Measurements from ENCODE around the gene KRTAP9-8. TPM values are rescaled to one million over a fixed set of nuclear protein-coding genes. Genes with fewer than 3 reads are reported as not detected.
"Not testable (repeated sequence)": the region's sequence is repeated elsewhere in the genome, so short reads cannot be mapped to it uniquely, and the experiment has no call there.

KRTAP9-8 gene
- total RNA-seq, 1 experiment from 2014 or later = not detected

GRCh38 chr17:41255381-41256290 is 17.8 kb downstream of the KRTAP9-8 start, which contains the start of gene KRTAP9-9:
Gene KRTAP9-9 (plus strand): TSS chr17:41255384.
- not testable (repeated sequence) for DNase-seq (ENCODE audit: low spot score)

- no peak for DNase-seq (ENCODE audit: low spot score)
Measured at GRCh38 chr17:41256291-41256685, 18.5 kb downstream of the KRTAP9-8 start.

GRCh38 chr17:41258406-41258805 is 20.6 kb downstream of the KRTAP9-8 start:
- DNase-seq (ENCODE audit: low spot score) = no peak

GRCh38 chr17:41263212-41263611 is 25.4 kb downstream of the KRTAP9-8 start:
- DNase-seq (ENCODE audit: low spot score) = no peak

- DNase-seq (ENCODE audit: low spot score) = no peak
Measured at GRCh38 chr17:41264599-41264998, 26.8 kb downstream of the KRTAP9-8 start.

GRCh38 chr17:41265078-41265477 is 27.3 kb downstream of the KRTAP9-8 start, which contains the start of gene KRTAP9-6:
Gene KRTAP9-6 (plus strand): TSS chr17:41265378. CDS start chr17:41265378, 0 bp downstream.
- DNase-seq (ENCODE audit: low spot score) = no peak

GRCh38 chr17:41267711-41268110 is 29.9 kb downstream of the KRTAP9-8 start:
- DNase-seq (ENCODE audit: low spot score) = no peak

- not testable (repeated sequence) for DNase-seq (ENCODE audit: low spot score)
Measured at GRCh38 chr17:41271323-41271722, 33.5 kb downstream of the KRTAP9-8 start.

- no peak for DNase-seq (ENCODE audit: low spot score)
Measured at GRCh38 chr17:41271858-41272257, 34.1 kb downstream of the KRTAP9-8 start.

- not testable (repeated sequence) for DNase-seq (ENCODE audit: low spot score)
Measured at GRCh38 chr17:41275648-41276190, 37.9 kb downstream of the KRTAP9-8 start, which contains the start of gene KRTAP9-7. Gene KRTAP9-7 (plus strand): TSS chr17:41275698. CDS start chr17:41275698, 0 bp downstream.

GRCh38 chr17:41278176-41278955 is 40.6 kb downstream of the KRTAP9-8 start:
- DNase-seq (ENCODE audit: low spot score) = no peak

- no peak for DNase-seq (ENCODE audit: low spot score)
Measured at GRCh38 chr17:41284043-41284442, 46.2 kb downstream of the KRTAP9-8 start.

GRCh38 chr17:41284546-41284945 is 46.7 kb downstream of the KRTAP9-8 start:
- DNase-seq (ENCODE audit: low spot score) = no peak

- DNase-seq (ENCODE audit: low spot score) = no peak
Measured at GRCh38 chr17:41287050-41287449, 49.3 kb downstream of the KRTAP9-8 start.

Other genes with a start within 250 kb of the KRTAP9-8 start
- gene KRTAP3-3, start 243.8 kb upstream of the KRTAP9-8 start, total RNA-seq (2014; rRNA removed; shearing (Covaris generic)) = not detected in 2 replicates
- not detected in 2 replicates for gene KRTAP3-2, start 238.1 kb upstream of the KRTAP9-8 start, total RNA-seq (2014; rRNA removed; shearing (Covaris generic))
- not detected in 2 replicates for gene KRTAP3-1, start 228.9 kb upstream of the KRTAP9-8 start, total RNA-seq (2014; rRNA removed; shearing (Covaris generic))
- gene KRTAP1-5, start 210.8 kb upstream of the KRTAP9-8 start, total RNA-seq (2014; rRNA removed; shearing (Covaris generic)) = 0.27 TPM in 1 of 2 replicates, not detected in the other
- gene KRTAP1-4, start 207.8 kb upstream of the KRTAP9-8 start, total RNA-seq (2014; rRNA removed; shearing (Covaris generic)) = not detected in 2 replicates
- not detected in 2 replicates for gene KRTAP1-3, start 203.1 kb upstream of the KRTAP9-8 start, total RNA-seq (2014; rRNA removed; shearing (Covaris generic))
- gene KRTAP1-1, start 196.5 kb upstream of the KRTAP9-8 start, total RNA-seq (2014; rRNA removed; shearing (Covaris generic)) = not detected in 2 replicates
- gene KRTAP2-1, start 190.7 kb upstream of the KRTAP9-8 start, total RNA-seq (2014; rRNA removed; shearing (Covaris generic)) = not detected in 2 replicates
- not detected in 2 replicates for gene KRTAP2-2, start 182.8 kb upstream of the KRTAP9-8 start, total RNA-seq (2014; rRNA removed; shearing (Covaris generic))
- 0.21 TPM in 1 of 2 replicates, not detected in the other for gene KRTAP2-3, start 177.9 kb upstream of the KRTAP9-8 start, total RNA-seq (2014; rRNA removed; shearing (Covaris generic))
- not detected in 2 replicates for gene KRTAP2-4, start 172.1 kb upstream of the KRTAP9-8 start, total RNA-seq (2014; rRNA removed; shearing (Covaris generic))
- not detected in 2 replicates for gene KRTAP4-7, start 153.8 kb upstream of the KRTAP9-8 start, total RNA-seq (2014; rRNA removed; shearing (Covaris generic))
- not detected in 2 replicates for gene KRTAP4-8, start 139.9 kb upstream of the KRTAP9-8 start, total RNA-seq (2014; rRNA removed; shearing (Covaris generic))
- gene KRTAP4-16, start 135.8 kb upstream of the KRTAP9-8 start, total RNA-seq (2014; rRNA removed; shearing (Covaris generic)) = not detected in 2 replicates
- not detected in 2 replicates for gene KRTAP4-9, start 132.6 kb upstream of the KRTAP9-8 start, total RNA-seq (2014; rRNA removed; shearing (Covaris generic))
- gene KRTAP4-11, start 119.6 kb upstream of the KRTAP9-8 start, total RNA-seq (2014; rRNA removed; shearing (Covaris generic)) = not detected in 2 replicates
- not detected in 2 replicates for gene KRTAP4-12, start 113.8 kb upstream of the KRTAP9-8 start, total RNA-seq (2014; rRNA removed; shearing (Covaris generic))
- gene KRTAP4-6, start 97.5 kb upstream of the KRTAP9-8 start, total RNA-seq (2014; rRNA removed; shearing (Covaris generic)) = not detected in 2 replicates
- gene KRTAP4-5, start 88.2 kb upstream of the KRTAP9-8 start, total RNA-seq (2014; rRNA removed; shearing (Covaris generic)) = not detected in 2 replicates
- gene KRTAP4-4, start 77.3 kb upstream of the KRTAP9-8 start, total RNA-seq (2014; rRNA removed; shearing (Covaris generic)) = not detected in 2 replicates
- gene KRTAP4-3, start 69.8 kb upstream of the KRTAP9-8 start, total RNA-seq (2014; rRNA removed; shearing (Covaris generic)) = not detected in 2 replicates
- not detected in 2 replicates for gene KRTAP4-2, start 59.8 kb upstream of the KRTAP9-8 start, total RNA-seq (2014; rRNA removed; shearing (Covaris generic))
- not detected in 2 replicates for gene KRTAP4-1, start 53.1 kb upstream of the KRTAP9-8 start, total RNA-seq (2014; rRNA removed; shearing (Covaris generic))
- gene KRTAP9-1, start 48.1 kb upstream of the KRTAP9-8 start, total RNA-seq (2014; rRNA removed; shearing (Covaris generic)) = not detected in 2 replicates
- not detected in 2 replicates for gene KRTAP9-2, start 11.4 kb upstream of the KRTAP9-8 start, total RNA-seq (2014; rRNA removed; shearing (Covaris generic))
- not detected in 2 replicates for gene KRTAP9-3, start 5.5 kb upstream of the KRTAP9-8 start, total RNA-seq (2014; rRNA removed; shearing (Covaris generic))
- gene KRTAP9-4, start 11.7 kb downstream of the KRTAP9-8 start, total RNA-seq (2014; rRNA removed; shearing (Covaris generic)) = not detected in 2 replicates
- not detected in 2 replicates for gene KRTAP9-9, start 17.4 kb downstream of the KRTAP9-8 start, total RNA-seq (2014; rRNA removed; shearing (Covaris generic))
- not detected in 2 replicates for gene KRTAP9-6, start 27.4 kb downstream of the KRTAP9-8 start, total RNA-seq (2014; rRNA removed; shearing (Covaris generic))
- not detected in 2 replicates for gene KRTAP9-7, start 37.7 kb downstream of the KRTAP9-8 start, total RNA-seq (2014; rRNA removed; shearing (Covaris generic))
- gene KRTAP29-1, start 64.9 kb downstream of the KRTAP9-8 start, total RNA-seq (2014; rRNA removed; shearing (Covaris generic)) = not detected in 2 replicates
- not detected in 2 replicates for gene KRTAP16-1, start 71.3 kb downstream of the KRTAP9-8 start, total RNA-seq (2014; rRNA removed; shearing (Covaris generic))
- not detected in 2 replicates for gene KRTAP17-1, start 77.7 kb downstream of the KRTAP9-8 start, total RNA-seq (2014; rRNA removed; shearing (Covaris generic))
- not detected in 2 replicates for gene KRT33A, start 112.8 kb downstream of the KRTAP9-8 start, total RNA-seq (2014; rRNA removed; shearing (Covaris generic))
- gene KRT33B, start 131.8 kb downstream of the KRTAP9-8 start, total RNA-seq (2014; rRNA removed; shearing (Covaris generic)) = not detected in 2 replicates
- gene KRT34, start 144.3 kb downstream of the KRTAP9-8 start, total RNA-seq (2014; rRNA removed; shearing (Covaris generic)) = 0.12 and 0.21 TPM in 2 replicates
- gene KRT31, start 159.6 kb downstream of the KRTAP9-8 start, total RNA-seq (2014; rRNA removed; shearing (Covaris generic)) = not detected in 2 replicates
- gene KRT37, start 186.6 kb downstream of the KRTAP9-8 start, total RNA-seq (2014; rRNA removed; shearing (Covaris generic)) = not detected in 2 replicates
- not detected in 2 replicates for gene KRT38, start 203.0 kb downstream of the KRTAP9-8 start, total RNA-seq (2014; rRNA removed; shearing (Covaris generic))
- gene KRT32, start 229.4 kb downstream of the KRTAP9-8 start, total RNA-seq (2014; rRNA removed; shearing (Covaris generic)) = not detected in 2 replicates
- not detected in 2 replicates for gene KRT35, start 243.2 kb downstream of the KRTAP9-8 start, total RNA-seq (2014; rRNA removed; shearing (Covaris generic))

Measured in H4 (cell line).